Measurements from ENCODE around the gene PFN3. TPM values are rescaled to one million over a fixed set of nuclear protein-coding genes. Genes with fewer than 3 reads are reported as not detected.

Gene PFN3
- polyA plus RNA-seq, 1 of the 3 experiments (the other 2 are of a cell fraction): not detected

DNA sequence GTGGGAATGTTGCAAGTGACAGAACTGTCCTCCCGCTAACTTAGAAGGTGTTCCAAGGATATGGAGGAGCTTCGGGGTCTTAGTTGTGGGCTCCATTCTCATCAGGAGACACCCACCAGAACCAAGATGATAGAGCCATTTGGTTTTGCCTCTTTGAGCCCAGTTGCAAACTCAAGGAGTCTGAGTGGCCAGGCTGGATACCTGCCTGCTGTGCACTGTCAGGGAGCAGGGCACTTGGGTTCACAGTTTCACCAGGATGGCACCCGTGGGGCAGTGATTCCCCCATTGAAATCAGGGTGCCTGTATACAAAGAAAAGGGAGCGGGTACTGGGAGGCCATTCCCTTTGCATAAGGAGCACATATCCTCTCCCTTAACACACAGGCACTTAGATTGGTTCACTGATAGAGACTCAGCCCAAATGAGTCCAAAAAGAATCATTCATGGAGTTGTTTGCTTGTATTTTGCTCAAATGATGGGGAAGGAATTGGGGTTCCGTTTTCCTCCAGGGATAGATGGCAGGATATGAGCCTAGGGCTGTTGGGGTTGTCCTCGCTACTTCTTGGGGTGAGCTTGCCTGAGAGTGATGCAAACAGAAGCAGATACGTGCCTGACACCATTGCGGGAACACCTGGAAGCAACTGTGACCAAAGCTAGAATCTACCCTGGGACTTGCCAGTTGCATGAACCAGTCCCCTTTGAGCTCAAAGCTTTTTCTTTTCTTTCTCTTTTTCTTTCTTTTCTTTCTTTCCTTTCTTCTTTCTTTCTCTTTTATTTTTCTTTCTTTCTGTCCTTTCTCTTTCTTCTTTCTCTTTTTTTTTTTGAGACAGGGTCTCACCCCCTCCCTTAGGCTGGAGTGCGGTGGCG is 44.8 kb upstream of the PFN3 start:
- Histone ChIP-seq H4K20me1 (ENCODE audit: insufficient read depth) (0 out of 2 replicates have a peak, but pooled peaks cover 9% of the 10 kb centered on the region), H3F3A (replicated peaks; ENCODE audit: insufficient read depth) (peaks cover 21% of the 10 kb centered on the region), H3K27ac (ENCODE audit: low read depth in 2 of 2, low read length in 1 of 2) (no peak overlapping the region; a peak in 1 of 4 replicates), H3K9ac (peak overlapping the region; percentile 92; the same call in 1 of the 2 replicates), H3K27me3 (ENCODE audit: insufficient read depth) (no peaks in the 10 kb centered on the region), H3K36me3 (replicated peaks in 1 of 2; ENCODE audit: control insufficient read depth in 1 of 2, insufficient read depth in 2 of 2, low read length in 1 of 2) (peaks cover 5 to 13% of the 10 kb centered on the region in 2 experiments), H3K4me1 (ENCODE audit: control insufficient read depth in 1 of 2, insufficient read depth in 2 of 2, low read depth in 1 of 2, low read length in 1 of 2) (peaks cover 23 to 37% of the 10 kb centered on the region in 2 experiments), H3K79me2 (ENCODE audit: insufficient read depth) (peaks cover 23% of the 10 kb centered on the region), H3K9me3 (no peaks in the 10 kb centered on the region), H3K9me2 (no peaks in the 10 kb centered on the region), H3K4me2 (peak overlapping the region; percentile 86; the same call in 1 of the 2 replicates), H2AFZ (ENCODE audit: low read depth) (no peak overlapping the region), H3K4me3 (ENCODE audit: low read depth in 2 of 2, low read length in 1 of 2) (no peak overlapping the region)
- CTCF ChIA-PET: interaction anchor here (0.7 to 15.5 kb wide), 10 partner anchors 8 to 127 kb away, joined by 3 to 318 read pairs (median 4); partner anchors contain the start of genes GRK6, PDLIM7 and PFN3
- TF ChIP-seq GABPA (IDR thresholded peaks at IDR 0.05; ENCODE audit: low read depth): no peak
- no peak; the same call in 1 of the 2 replicates for TF ChIP-seq POLR2AphosphoS5 (IDR thresholded peaks at IDR 0.05; ENCODE audit: low read depth, low read length)
- TF ChIP-seq, protein P1, sequence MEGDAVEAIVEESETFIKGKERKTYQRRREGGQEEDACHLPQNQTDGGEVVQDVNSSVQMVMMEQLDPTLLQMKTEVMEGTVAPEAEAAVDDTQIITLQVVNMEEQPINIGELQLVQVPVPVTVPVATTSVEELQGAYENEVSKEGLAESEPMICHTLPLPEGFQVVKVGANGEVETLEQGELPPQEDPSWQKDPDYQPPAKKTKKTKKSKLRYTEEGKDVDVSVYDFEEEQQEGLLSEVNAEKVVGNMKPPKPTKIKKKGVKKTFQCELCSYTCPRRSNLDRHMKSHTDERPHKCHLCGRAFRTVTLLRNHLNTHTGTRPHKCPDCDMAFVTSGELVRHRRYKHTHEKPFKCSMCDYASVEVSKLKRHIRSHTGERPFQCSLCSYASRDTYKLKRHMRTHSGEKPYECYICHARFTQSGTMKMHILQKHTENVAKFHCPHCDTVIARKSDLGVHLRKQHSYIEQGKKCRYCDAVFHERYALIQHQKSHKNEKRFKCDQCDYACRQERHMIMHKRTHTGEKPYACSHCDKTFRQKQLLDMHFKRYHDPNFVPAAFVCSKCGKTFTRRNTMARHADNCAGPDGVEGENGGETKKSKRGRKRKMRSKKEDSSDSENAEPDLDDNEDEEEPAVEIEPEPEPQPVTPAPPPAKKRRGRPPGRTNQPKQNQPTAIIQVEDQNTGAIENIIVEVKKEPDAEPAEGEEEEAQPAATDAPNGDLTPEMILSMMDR (IDR thresholded peaks at IDR 0.05): no peak
- TF ChIP-seq, protein P2, sequence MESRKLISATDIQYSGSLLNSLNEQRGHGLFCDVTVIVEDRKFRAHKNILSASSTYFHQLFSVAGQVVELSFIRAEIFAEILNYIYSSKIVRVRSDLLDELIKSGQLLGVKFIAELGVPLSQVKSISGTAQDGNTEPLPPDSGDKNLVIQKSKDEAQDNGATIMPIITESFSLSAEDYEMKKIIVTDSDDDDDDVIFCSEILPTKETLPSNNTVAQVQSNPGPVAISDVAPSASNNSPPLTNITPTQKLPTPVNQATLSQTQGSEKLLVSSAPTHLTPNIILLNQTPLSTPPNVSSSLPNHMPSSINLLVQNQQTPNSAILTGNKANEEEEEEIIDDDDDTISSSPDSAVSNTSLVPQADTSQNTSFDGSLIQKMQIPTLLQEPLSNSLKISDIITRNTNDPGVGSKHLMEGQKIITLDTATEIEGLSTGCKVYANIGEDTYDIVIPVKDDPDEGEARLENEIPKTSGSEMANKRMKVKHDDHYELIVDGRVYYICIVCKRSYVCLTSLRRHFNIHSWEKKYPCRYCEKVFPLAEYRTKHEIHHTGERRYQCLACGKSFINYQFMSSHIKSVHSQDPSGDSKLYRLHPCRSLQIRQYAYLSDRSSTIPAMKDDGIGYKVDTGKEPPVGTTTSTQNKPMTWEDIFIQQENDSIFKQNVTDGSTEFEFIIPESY (IDR thresholded peaks at IDR 0.05; ENCODE audit: borderline replicate concordance, low read depth): no peak
- TF ChIP-seq NFIC (IDR thresholded peaks at IDR 0.05; ENCODE audit: borderline replicate concordance): no peak
- TF ChIP-seq RFX5 (IDR thresholded peaks at IDR 0.05; ENCODE audit: low read length): no peak
- TF ChIP-seq EP300 (IDR thresholded peaks at IDR 0.05; ENCODE audit: borderline replicate concordance in 1 of 2, low read depth in 1 of 2, low read length in 1 of 2): no peak
- TF ChIP-seq ELF1 (IDR thresholded peaks at IDR 0.05): no peak
- TF ChIP-seq, protein P3, sequence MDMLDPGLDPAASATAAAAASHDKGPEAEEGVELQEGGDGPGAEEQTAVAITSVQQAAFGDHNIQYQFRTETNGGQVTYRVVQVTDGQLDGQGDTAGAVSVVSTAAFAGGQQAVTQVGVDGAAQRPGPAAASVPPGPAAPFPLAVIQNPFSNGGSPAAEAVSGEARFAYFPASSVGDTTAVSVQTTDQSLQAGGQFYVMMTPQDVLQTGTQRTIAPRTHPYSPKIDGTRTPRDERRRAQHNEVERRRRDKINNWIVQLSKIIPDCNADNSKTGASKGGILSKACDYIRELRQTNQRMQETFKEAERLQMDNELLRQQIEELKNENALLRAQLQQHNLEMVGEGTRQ (IDR thresholded peaks at IDR 0.05; ENCODE audit: borderline replicate concordance, low read depth, low read length): no peak
- TF ChIP-seq TEAD4 (IDR thresholded peaks at IDR 0.05; ENCODE audit: borderline replicate concordance, insufficient read depth): no peak
- 95% methylated on average over 10 of the region's 10 CpGs for WGBS (ENCODE audit: low lambda C conversion rate)
- POLR2A ChIA-PET: interaction anchor here (0.8 to 6.1 kb wide), 9 partner anchors 8 to 55 kb away, joined by 3 to 46 read pairs (median 4); partner anchors contain the start of gene GRK6
- DNase-seq: no peak
